Measurements from ENCODE around the gene TAF9B. TPM values are rescaled to one million over a fixed set of nuclear protein-coding genes. Genes with fewer than 3 reads are reported as not detected.
A peak's percentile ranks its signal among the peaks of the same experiment; 100 is the strongest.
"Not testable (repeated sequence)": the region's sequence is repeated elsewhere in the genome, so short reads cannot be mapped to it uniquely, and the experiment has no call there.

The TAF9B gene
- polyA plus RNA-seq, 1 donor from 2014 or later, result 8.4 TPM

DNA sequence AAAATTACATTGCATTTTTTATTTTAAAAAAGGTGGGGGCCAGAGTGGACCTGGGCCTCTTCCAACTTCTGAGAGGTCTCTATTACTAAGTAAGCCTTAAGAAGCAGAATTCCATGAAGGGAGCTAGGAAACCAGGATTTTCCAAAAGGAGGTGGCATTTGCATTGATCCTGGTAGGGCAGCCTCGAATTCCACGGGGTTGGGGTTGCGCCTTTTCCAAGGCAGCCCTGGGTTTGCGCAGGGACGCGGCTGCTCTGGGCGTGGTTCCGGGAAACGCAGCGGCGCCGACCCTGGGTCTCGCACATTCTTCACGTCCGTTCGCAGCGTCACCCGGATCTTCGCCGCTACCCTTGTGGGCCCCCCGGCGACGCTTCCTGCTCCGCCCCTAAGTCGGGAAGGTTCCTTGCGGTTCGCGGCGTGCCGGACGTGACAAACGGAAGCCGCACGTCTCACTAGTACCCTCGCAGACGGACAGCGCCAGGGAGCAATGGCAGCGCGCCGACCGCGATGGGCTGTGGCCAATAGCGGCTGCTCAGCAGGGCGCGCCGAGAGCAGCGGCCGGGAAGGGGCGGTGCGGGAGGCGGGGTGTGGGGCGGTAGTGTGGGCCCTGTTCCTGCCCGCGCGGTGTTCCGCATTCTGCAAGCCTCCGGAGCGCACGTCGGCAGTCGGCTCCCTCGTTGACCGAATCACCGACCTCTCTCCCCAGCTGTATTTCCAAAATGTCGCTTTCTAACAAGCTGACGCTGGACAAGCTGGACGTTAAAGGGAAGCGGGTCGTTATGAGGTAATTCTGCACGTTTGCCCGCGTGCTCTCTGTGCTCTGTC, 35.6 kb downstream of the TAF9B start, which contains the start of gene PGK1:
Gene PGK1 (plus strand): TSS at position 626 of the 824 bp plus-strand sequence. CDS start 93 bp downstream, at position 719.
- H3K9me3 Mint-ChIP-seq, result no peaks in the 10 kb centered on the region
- H3K4me3 Mint-ChIP-seq, result peak within 1 kb of the TSS; percentile 79 to 89 (median 87)
- peak within 1 kb of the TSS; percentile 87 to 93 (median 92) for H3K27ac Mint-ChIP-seq
- H3K36me3 Mint-ChIP-seq, result peaks cover 3% of the 10 kb centered on the region
- H3K4me1 Mint-ChIP-seq, result peaks cover 25 to 26% (median 25%) of the 10 kb centered on the region in 3 donors
- H3K27me3 Mint-ChIP-seq, result no peaks in the 10 kb centered on the region

DNA sequence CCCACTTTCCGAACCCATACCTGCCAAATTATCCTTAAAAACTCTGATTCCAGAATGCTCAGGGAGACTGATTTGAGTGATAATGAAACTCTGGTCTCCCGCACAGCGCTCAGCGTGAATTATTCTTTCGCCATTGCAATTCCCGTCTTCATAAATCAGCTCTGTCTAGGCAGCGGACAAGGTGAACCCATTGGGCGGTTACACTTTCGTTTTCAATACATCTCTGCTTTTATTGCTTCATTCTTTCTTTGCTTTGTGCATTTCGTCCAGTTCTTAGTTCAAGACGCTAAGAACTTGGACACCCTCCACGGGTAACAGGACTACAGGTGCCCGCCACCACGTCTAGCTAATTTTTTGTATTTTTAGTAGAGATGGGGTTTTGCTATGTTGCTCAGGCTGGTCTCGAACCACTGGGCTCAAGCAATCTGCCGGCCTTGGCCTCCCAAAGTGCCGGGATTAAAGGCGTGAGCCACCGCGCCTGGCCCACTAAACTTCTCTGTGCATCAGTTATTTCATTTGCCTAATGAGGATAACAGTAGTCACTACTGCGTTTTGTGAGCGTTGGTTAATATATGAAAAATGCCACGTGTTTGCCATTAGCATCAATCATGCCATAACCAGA, 36.3 kb downstream of the TAF9B start:
- H3K9me3 Mint-ChIP-seq, result no peaks in the 10 kb centered on the region
- no peaks in the 10 kb centered on the region for H3K27me3 Mint-ChIP-seq
- peaks cover 3% of the 10 kb centered on the region for H3K36me3 Mint-ChIP-seq
- H3K4me1 Mint-ChIP-seq, result peaks cover 18 to 20% (median 19%) of the 10 kb centered on the region in 3 donors
- H3K4me3 Mint-ChIP-seq, result peak overlapping the region; percentile 79 to 89 (median 87)
- peak overlapping the region; percentile 87 to 93 (median 92) for H3K27ac Mint-ChIP-seq

DNA sequence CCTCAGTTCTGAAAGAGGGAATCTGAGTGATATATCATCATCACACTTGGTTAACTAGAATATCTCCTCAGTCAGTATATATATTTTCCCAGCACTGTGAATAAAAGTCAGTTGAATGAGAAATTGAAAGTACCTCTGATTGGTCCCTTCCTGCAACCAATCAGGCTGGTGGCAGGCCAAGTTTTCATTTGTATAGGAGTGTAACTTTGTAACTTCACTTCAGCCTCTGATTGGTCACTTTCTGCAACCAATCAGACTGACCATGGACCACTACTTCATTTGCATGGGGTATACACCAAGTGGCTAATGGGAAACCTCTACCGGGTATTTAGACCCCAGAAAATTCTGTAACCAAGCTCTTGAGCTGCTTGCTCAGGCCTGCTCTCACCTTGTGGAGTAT, 37.4 kb downstream of the TAF9B start:
- Mint-ChIP-seq H3K4me1 (peaks cover 11 to 16% (median 15%) of the 10 kb centered on the region in 3 donors), H3K9me3 (no peaks in the 10 kb centered on the region), H3K27me3 (no peaks in the 10 kb centered on the region), H3K36me3 (peaks cover 3% of the 10 kb centered on the region), H3K4me3 (peak overlapping the region in 1 of 4 donors; percentile 15), H3K27ac (no peak overlapping the region)

DNA sequence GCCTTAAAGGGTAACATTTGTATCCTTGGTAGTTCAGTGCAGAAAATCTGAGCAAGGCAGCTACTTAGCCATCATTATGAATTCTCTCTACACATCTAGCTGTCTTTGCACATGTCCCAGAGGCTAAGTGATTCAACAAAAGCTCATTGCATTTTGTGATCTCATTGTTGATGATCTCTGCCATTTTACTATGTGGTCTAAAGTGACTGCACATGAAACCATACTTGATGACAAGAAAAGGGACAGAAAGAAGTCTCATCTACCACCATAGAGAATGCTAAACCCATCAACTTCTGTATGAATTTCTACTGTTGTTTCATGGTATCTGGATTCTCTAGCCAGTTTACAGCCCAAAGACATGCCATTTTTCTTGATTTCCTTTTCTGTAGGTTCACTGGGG, 41.3 kb downstream of the TAF9B start:
- Mint-ChIP-seq H3K9me3 (peaks cover 0 to 2% (median 0%) of the 10 kb centered on the region in 3 donors), H3K36me3 (peaks cover 3% of the 10 kb centered on the region), H3K4me3 (no peak overlapping the region), H3K4me1 (peaks cover 0 to 4% (median 0%) of the 10 kb centered on the region in 3 donors), H3K27me3 (no peaks in the 10 kb centered on the region), H3K27ac (no peak overlapping the region)

DNA sequence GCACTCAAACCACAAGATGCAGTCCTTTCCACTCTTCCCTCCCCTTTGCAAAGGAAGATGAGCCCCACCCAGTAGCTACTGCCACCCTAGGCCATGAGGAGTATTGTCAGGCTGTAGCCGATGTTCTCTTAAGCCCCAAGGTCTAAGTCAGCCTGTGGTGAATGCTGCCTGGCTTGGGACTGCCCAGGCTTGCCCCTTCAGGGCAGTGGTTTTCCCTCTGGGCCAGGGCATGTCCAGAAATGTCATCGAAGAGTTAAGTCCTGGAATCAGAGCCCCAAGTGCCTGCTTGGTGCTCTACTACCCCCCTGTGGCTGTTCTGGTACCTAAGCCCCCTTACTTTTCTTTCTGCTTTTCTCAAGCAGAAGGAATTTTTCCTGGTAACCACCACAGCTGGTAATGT, 47.2 kb downstream of the TAF9B start:
- no peak overlapping the region for H3K4me3 Mint-ChIP-seq
- H3K4me1 Mint-ChIP-seq, result no peaks in the 10 kb centered on the region
- peaks cover 0 to 11% (median 6%) of the 10 kb centered on the region in 3 donors for H3K9me3 Mint-ChIP-seq
- peaks cover 2% of the 10 kb centered on the region for H3K27me3 Mint-ChIP-seq
- H3K36me3 Mint-ChIP-seq, result peaks cover 2% of the 10 kb centered on the region
- no peak overlapping the region for H3K27ac Mint-ChIP-seq

DNA sequence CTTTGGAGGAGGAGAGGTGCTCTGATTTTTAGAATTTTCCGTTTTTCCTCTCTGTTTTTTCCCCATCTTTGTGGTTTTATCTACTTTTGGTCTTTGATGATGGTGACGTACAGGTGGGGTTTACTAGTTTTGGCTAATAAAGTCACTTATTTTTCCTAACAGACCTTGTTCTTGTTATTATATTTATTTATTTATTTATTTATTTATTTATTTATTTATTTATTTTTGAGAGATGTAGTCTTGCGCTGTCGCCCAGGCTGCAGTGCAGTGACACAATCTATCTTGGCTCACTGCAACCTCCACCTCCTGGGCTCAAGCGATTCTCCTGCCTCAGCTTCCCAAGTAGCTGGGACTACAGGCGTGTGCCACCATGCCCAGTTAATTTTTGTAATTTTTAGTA, 58.0 kb downstream of the TAF9B start:
- not testable (repeated sequence) for H3K27ac Mint-ChIP-seq, H3K27me3 Mint-ChIP-seq, H3K4me3 Mint-ChIP-seq, H3K9me3 Mint-ChIP-seq, H3K36me3 Mint-ChIP-seq, H3K4me1 Mint-ChIP-seq

Other genes starting within 250 kb of the TAF9B start
- gene MAGT1, start 244.2 kb downstream of the TAF9B start, polyA plus RNA-seq, result 34.0 TPM
- 326 TPM for gene COX7B, start 240.2 kb downstream of the TAF9B start, polyA plus RNA-seq
- 4.1 TPM for gene ATP7A, start 229.0 kb downstream of the TAF9B start, polyA plus RNA-seq
- not detected for gene PGAM4, start 170.0 kb downstream of the TAF9B start, polyA plus RNA-seq
- 378 TPM for gene PGK1, start 35.4 kb downstream of the TAF9B start, polyA plus RNA-seq
- 63.8 TPM for gene CYSLTR1, start 188.0 kb upstream of the TAF9B start, polyA plus RNA-seq